ENCODE data around the gene CDK13. TPM values are rescaled to one million over a fixed set of nuclear protein-coding genes. Genes with fewer than 3 reads are reported as not detected.

Gene CDK13
- total RNA-seq, 1 experiment from 2014 or later = 52.2 TPM

DNA sequence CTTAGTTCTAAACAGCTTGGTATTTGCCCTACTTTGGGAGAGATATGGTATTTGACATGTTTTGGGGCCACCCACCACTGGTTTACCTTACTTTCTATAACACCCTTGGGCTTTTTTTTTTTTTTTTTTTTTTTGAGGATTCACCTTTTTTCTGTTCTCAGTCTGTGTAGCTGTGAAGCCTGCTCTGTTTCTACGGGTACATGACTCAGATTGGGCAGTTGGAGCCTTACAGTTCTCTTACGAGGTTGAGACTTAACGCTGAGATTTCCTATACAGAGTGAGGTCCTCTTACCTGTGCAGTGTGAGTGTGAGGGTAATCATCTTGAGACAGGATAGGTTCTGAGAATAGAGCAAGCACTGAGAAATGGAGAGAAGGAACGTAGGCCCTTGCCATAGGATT lies 77.5 kb downstream of the CDK13 start:
- H2AK5ac ChIP-seq (ENCODE audit: insufficient read length, low read length) = no peak overlapping the region
- H2BK20ac ChIP-seq (ENCODE audit: low read depth, low read length, poor library complexity, severe bottlenecking) = no peak overlapping the region
- H3K36me3 Mint-ChIP-seq (ENCODE audit: insufficient read depth in 1 of 3, low read depth in 3 of 3) = peaks cover 9 to 42% (median 16%) of the 10 kb centered on the region in 3 experiments; a peak in 6 of 7 replicates
- no peaks in the 10 kb centered on the region for H3K4me1 ChIP-seq (ENCODE audit: insufficient read depth, low read length)
- H3K79me2 ChIP-seq (ENCODE audit: insufficient read depth, low read length) = no peaks in the 10 kb centered on the region
- H3K27ac ChIP-seq (ENCODE audit: insufficient read length, low read depth, low read length) = no peak overlapping the region
- no peak overlapping the region for H4K91ac ChIP-seq (ENCODE audit: insufficient read length, low read depth, low read length)
- H3K4me1 Mint-ChIP-seq = peaks cover 0 to 5% of the 10 kb centered on the region in 2 experiments; a peak in 2 of 4 replicates
- H3K27ac Mint-ChIP-seq = peak overlapping the region; percentile 11 to 73 (median 18); a peak in 4 of 7 replicates
- no peak overlapping the region for H2AFZ ChIP-seq (ENCODE audit: low read length)
- H4K8ac ChIP-seq (replicated peaks; ENCODE audit: insufficient read length, low read depth, low read length) = no peak overlapping the region
- no peak overlapping the region for H3T11ph ChIP-seq (ENCODE audit: low read length)
- no peak overlapping the region for H3K4me3 Mint-ChIP-seq
- no peak overlapping the region for H3K9ac ChIP-seq (ENCODE audit: extremely low read depth, insufficient read length, low read length)
- no peak overlapping the region for H2BK120ac ChIP-seq (ENCODE audit: low read depth, low read length, poor library complexity, severe bottlenecking)
- TF ChIP-seq CTCF (conservative IDR thresholded peaks at IDR 0.05) = no peak
- no peak overlapping the region for H2BK5ac ChIP-seq (ENCODE audit: insufficient read length, low read length)
- H3K14ac ChIP-seq (ENCODE audit: insufficient read depth, low read length) = no peak overlapping the region
- no peaks in the 10 kb centered on the region for H3K9me3 ChIP-seq (ENCODE audit: control insufficient read depth, low read depth, low read length)
- H2BK15ac ChIP-seq (ENCODE audit: low read depth, low read length) = no peak overlapping the region
- WGBS (ENCODE audit: extremely low coverage, insufficient read length, low lambda C conversion rate) = no CpG with 5 or more reads among the region's 4 CpGs
- no peaks in the 10 kb centered on the region for H3K27me3 Mint-ChIP-seq (ENCODE audit: low read depth)
- H3K9me3 Mint-ChIP-seq = no peaks in the 10 kb centered on the region; a peak in 1 of 5 replicates
- H3K4me2 ChIP-seq (ENCODE audit: insufficient read depth, insufficient read length, low read length) = no peak overlapping the region
- H4K5ac ChIP-seq (ENCODE audit: insufficient read length, low read depth, low read length) = no peak overlapping the region
- no peak for DNase-seq
- H3K23ac ChIP-seq (ENCODE audit: insufficient read length, low read depth, low read length) = no peak overlapping the region
- no peaks in the 10 kb centered on the region for H3K79me1 ChIP-seq (ENCODE audit: insufficient read depth, low read depth, low read length, poor library complexity, severe bottlenecking)
- no peak overlapping the region for H3K56ac ChIP-seq (ENCODE audit: insufficient read length, low read depth, low read length)
- H3K4ac ChIP-seq (ENCODE audit: low read depth, low read length) = no peak overlapping the region
- no peak overlapping the region for H2BK12ac ChIP-seq (ENCODE audit: insufficient read length, low read depth, low read length)
- no peak overlapping the region for H3K18ac ChIP-seq (ENCODE audit: insufficient read length, low read depth, low read length)
- no peaks in the 10 kb centered on the region for H3K27me3 ChIP-seq (ENCODE audit: insufficient read depth, low read length)
- H3K23me2 ChIP-seq (ENCODE audit: insufficient read length, low read depth, low read length, poor library complexity, severe bottlenecking) = no peaks in the 10 kb centered on the region
- H4K20me1 ChIP-seq (ENCODE audit: control insufficient read depth, insufficient read depth, insufficient read length) = no peaks in the 10 kb centered on the region
